ENCODE measurements around the gene ATP1A1.

ATP1A1 gene

DNA sequence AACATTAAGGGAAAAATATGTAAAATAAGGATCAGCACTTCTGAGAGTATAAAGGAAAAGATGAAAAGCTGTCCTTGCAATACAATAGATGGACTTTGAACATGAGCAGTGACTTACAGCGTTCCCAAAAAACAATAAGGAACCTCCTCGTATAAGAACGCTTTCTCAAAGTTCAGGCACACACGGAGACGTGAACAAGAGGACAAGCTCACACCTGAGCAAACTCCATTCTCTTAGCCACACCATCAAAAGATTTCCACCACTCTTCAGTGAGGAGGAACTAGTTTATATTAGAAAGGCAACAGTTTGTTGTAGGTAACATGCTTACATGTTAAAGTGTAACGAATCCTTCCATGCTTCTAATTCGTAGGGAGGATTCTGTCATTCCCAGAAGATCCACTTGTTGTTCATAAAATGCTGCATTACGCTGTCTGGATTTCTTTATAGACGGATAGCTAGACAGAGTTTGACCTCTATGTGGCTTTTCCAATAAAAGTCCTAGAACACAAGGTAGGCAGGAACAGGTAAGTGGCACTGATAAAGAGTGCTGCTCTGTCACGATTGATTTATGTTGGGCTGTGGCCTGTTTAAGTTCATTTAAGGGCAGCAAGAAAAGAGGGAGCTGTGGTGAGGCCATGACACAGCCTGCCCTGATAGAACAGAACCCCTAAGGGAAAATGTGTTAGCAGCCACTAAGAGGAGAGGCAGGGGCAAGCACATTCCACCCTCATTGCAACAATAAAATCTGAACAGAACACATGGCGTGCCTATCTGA is 37.0 kb upstream of the ATP1A1 start:
- Histone ChIP-seq H3K9me3 (ENCODE audit: control insufficient read depth, low read length) (no peaks in the 10 kb centered on the region), H3K14ac (ENCODE audit: low read length in 2 of 2) (no peak overlapping the region), H3K4me3 (ENCODE audit: insufficient read depth in 1 of 2, low read depth in 1 of 2, low read length in 2 of 2) (no peak overlapping the region), H3K23ac (ENCODE audit: low read length in 2 of 2) (no peak overlapping the region), H2BK120ac (ENCODE audit: low read depth, low read length) (no peak overlapping the region), H3K9ac (ENCODE audit: low read length) (no peak overlapping the region), H2BK5ac (ENCODE audit: low read depth, low read length, poor library complexity, severe bottlenecking) (no peak overlapping the region), H3K36me3 (ENCODE audit: control insufficient read depth in 1 of 2, insufficient read depth in 2 of 2, low read depth in 1 of 2, low read length in 2 of 2) (no peaks in the 10 kb centered on the region), H3K4me1 (ENCODE audit: control insufficient read depth, insufficient read depth, low read depth, low read length) (peaks cover 5% of the 10 kb centered on the region), H2AK5ac (ENCODE audit: low read length, severe bottlenecking) (no peak overlapping the region), H3K18ac (ENCODE audit: low read depth in 1 of 2, low read length in 2 of 2) (no peak overlapping the region), H2AFZ (ENCODE audit: low read depth, low read length) (no peak overlapping the region), H3K4ac (ENCODE audit: low read depth in 1 of 2, low read length in 2 of 2) (no peak overlapping the region), H3K79me1 (replicated peaks; ENCODE audit: low read length, poor library complexity, severe bottlenecking) (no peaks in the 10 kb centered on the region), H3K27ac (ENCODE audit: low read length, poor library complexity, severe bottlenecking) (no peak overlapping the region), H3K27me3 (ENCODE audit: control insufficient read depth in 1 of 2, insufficient read depth in 1 of 2, low read length in 2 of 2) (peaks cover 0 to 3% of the 10 kb centered on the region in 2 experiments), H4K8ac (ENCODE audit: low read length) (no peak overlapping the region), H2BK15ac (ENCODE audit: low read depth, poor library complexity, severe bottlenecking) (no peak overlapping the region), H3K4me2 (ENCODE audit: low read length, poor library complexity, severe bottlenecking) (no peak overlapping the region), H4K91ac (ENCODE audit: low read length) (no peak overlapping the region), H2BK12ac (ENCODE audit: low read length in 2 of 2) (no peak overlapping the region)
- no peak for DNase-seq
- WGBS = 97% methylated on average over 9 of the region's 11 CpGs

GRCh38 chr1:116337398-116337797 is 35.6 kb upstream of the ATP1A1 start:
- no peak overlapping the region for H2BK15ac ChIP-seq (ENCODE audit: low read depth, poor library complexity, severe bottlenecking)
- H3K9me3 ChIP-seq (ENCODE audit: control insufficient read depth, low read length) = no peaks in the 10 kb centered on the region
- no peak for DNase-seq
- H3K23ac ChIP-seq (ENCODE audit: low read length in 2 of 2) = no peak overlapping the region
- H3K14ac ChIP-seq (ENCODE audit: low read length in 2 of 2) = no peak overlapping the region
- peaks cover 0 to 3% of the 10 kb centered on the region in 2 experiments for H3K27me3 ChIP-seq (ENCODE audit: control insufficient read depth in 1 of 2, insufficient read depth in 1 of 2, low read length in 2 of 2)
- no peak overlapping the region for H2BK120ac ChIP-seq (ENCODE audit: low read depth, low read length)
- H3K4me2 ChIP-seq (ENCODE audit: low read length, poor library complexity, severe bottlenecking) = no peak overlapping the region
- no peak overlapping the region for H3K9ac ChIP-seq (ENCODE audit: low read length)
- no peak overlapping the region for H2AK5ac ChIP-seq (ENCODE audit: low read length, severe bottlenecking)
- no peak overlapping the region for H2BK12ac ChIP-seq (ENCODE audit: low read length in 2 of 2)
- H3K4ac ChIP-seq (ENCODE audit: low read depth in 1 of 2, low read length in 2 of 2) = no peak overlapping the region
- no peaks in the 10 kb centered on the region for H3K36me3 ChIP-seq (ENCODE audit: control insufficient read depth in 1 of 2, insufficient read depth in 2 of 2, low read depth in 1 of 2, low read length in 2 of 2)
- no peak overlapping the region for H3K4me3 ChIP-seq (ENCODE audit: insufficient read depth in 1 of 2, low read depth in 1 of 2, low read length in 2 of 2)
- H3K79me1 ChIP-seq (replicated peaks; ENCODE audit: low read length, poor library complexity, severe bottlenecking) = no peaks in the 10 kb centered on the region
- no peak overlapping the region for H4K8ac ChIP-seq (ENCODE audit: low read length)
- H3K18ac ChIP-seq (ENCODE audit: low read depth in 1 of 2, low read length in 2 of 2) = no peak overlapping the region
- no peak overlapping the region for H2AFZ ChIP-seq (ENCODE audit: low read depth, low read length)
- peaks cover 5% of the 10 kb centered on the region for H3K4me1 ChIP-seq (ENCODE audit: control insufficient read depth, insufficient read depth, low read depth, low read length)
- no peak overlapping the region for H3K27ac ChIP-seq (ENCODE audit: low read length, poor library complexity, severe bottlenecking)
- H2BK5ac ChIP-seq (ENCODE audit: low read depth, low read length, poor library complexity, severe bottlenecking) = no peak overlapping the region
- no peak overlapping the region for H4K91ac ChIP-seq (ENCODE audit: low read length)
- WGBS = 83% methylated on average over 7 of the region's 7 CpGs

DNA sequence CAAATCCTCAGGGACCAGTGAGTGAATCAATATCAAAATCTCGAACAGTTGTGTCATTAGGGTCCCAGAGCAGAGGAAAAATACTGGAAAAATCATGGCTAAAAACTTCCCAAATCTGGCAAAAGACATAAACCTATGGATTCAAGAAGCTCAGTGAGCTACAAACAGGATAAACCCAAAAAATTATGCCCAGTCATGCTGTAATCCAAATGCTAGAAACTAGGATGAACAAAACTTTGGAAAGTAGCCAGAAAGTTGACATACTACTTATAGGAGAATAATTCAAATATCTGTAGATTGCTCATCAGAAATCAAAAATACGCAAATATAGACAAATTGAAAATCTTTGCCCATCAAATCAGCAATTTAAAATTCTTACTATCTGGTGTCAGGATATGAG is 34.6 kb upstream of the ATP1A1 start:
- Histone ChIP-seq H2BK120ac (ENCODE audit: low read depth, low read length) (no peak overlapping the region), H3K18ac (ENCODE audit: low read depth in 1 of 2, low read length in 2 of 2) (no peak overlapping the region), H2BK5ac (ENCODE audit: low read depth, low read length, poor library complexity, severe bottlenecking) (no peak overlapping the region), H4K91ac (ENCODE audit: low read length) (no peak overlapping the region), H3K9me3 (ENCODE audit: control insufficient read depth, low read length) (no peaks in the 10 kb centered on the region), H2BK12ac (ENCODE audit: low read length in 2 of 2) (no peak overlapping the region), H3K36me3 (ENCODE audit: control insufficient read depth in 1 of 2, insufficient read depth in 2 of 2, low read depth in 1 of 2, low read length in 2 of 2) (no peaks in the 10 kb centered on the region), H3K4me2 (ENCODE audit: low read length, poor library complexity, severe bottlenecking) (no peak overlapping the region), H2AK5ac (ENCODE audit: low read length, severe bottlenecking) (no peak overlapping the region), H3K4me3 (ENCODE audit: insufficient read depth in 1 of 2, low read depth in 1 of 2, low read length in 2 of 2) (no peak overlapping the region), H3K23ac (ENCODE audit: low read length in 2 of 2) (no peak overlapping the region), H3K4ac (ENCODE audit: low read depth in 1 of 2, low read length in 2 of 2) (no peak overlapping the region), H3K14ac (ENCODE audit: low read length in 2 of 2) (no peak overlapping the region), H4K8ac (ENCODE audit: low read length) (no peak overlapping the region), H2AFZ (ENCODE audit: low read depth, low read length) (no peak overlapping the region), H3K9ac (ENCODE audit: low read length) (no peak overlapping the region), H3K79me1 (replicated peaks; ENCODE audit: low read length, poor library complexity, severe bottlenecking) (no peaks in the 10 kb centered on the region), H3K4me1 (ENCODE audit: control insufficient read depth, insufficient read depth, low read depth, low read length) (peaks cover 5% of the 10 kb centered on the region), H2BK15ac (ENCODE audit: low read depth, poor library complexity, severe bottlenecking) (no peak overlapping the region), H3K27ac (ENCODE audit: low read length, poor library complexity, severe bottlenecking) (no peak overlapping the region), H3K27me3 (ENCODE audit: control insufficient read depth in 1 of 2, insufficient read depth in 1 of 2, low read length in 2 of 2) (peaks cover 0 to 3% of the 10 kb centered on the region in 2 experiments)
- WGBS = 80% methylated on average over 1 of the region's 2 CpGs
- DNase-seq = no peak

GRCh38 chr1:116340506-116341231 is 32.4 kb upstream of the ATP1A1 start:
- WGBS = 94% methylated on average over 2 of the region's 2 CpGs
- H3K18ac ChIP-seq (ENCODE audit: low read depth in 1 of 2, low read length in 2 of 2) = no peak overlapping the region

More at GRCh38 chr1:116340506-116341231, 32.4 kb upstream of the ATP1A1 start:
- Histone ChIP-seq H2AK5ac (ENCODE audit: low read length, severe bottlenecking) (no peak overlapping the region), H4K91ac (ENCODE audit: low read length) (no peak overlapping the region), H3K27me3 (ENCODE audit: control insufficient read depth in 1 of 2, insufficient read depth in 1 of 2, low read length in 2 of 2) (peaks cover 0 to 20% of the 10 kb centered on the region in 2 experiments), H3K79me1 (replicated peaks; ENCODE audit: low read length, poor library complexity, severe bottlenecking) (no peaks in the 10 kb centered on the region), H3K4me2 (ENCODE audit: low read length, poor library complexity, severe bottlenecking) (no peak overlapping the region), H2BK12ac (ENCODE audit: low read length in 2 of 2) (no peak overlapping the region), H3K27ac (ENCODE audit: low read length, poor library complexity, severe bottlenecking) (no peak overlapping the region), H2BK5ac (ENCODE audit: low read depth, low read length, poor library complexity, severe bottlenecking) (no peak overlapping the region), H3K23ac (ENCODE audit: low read length in 2 of 2) (no peak overlapping the region), H3K36me3 (ENCODE audit: control insufficient read depth in 1 of 2, insufficient read depth in 2 of 2, low read depth in 1 of 2, low read length in 2 of 2) (no peaks in the 10 kb centered on the region), H3K9ac (ENCODE audit: low read length) (no peak overlapping the region), H4K8ac (ENCODE audit: low read length) (no peak overlapping the region), H3K4me1 (ENCODE audit: control insufficient read depth, insufficient read depth, low read depth, low read length) (no peaks in the 10 kb centered on the region), H2BK120ac (ENCODE audit: low read depth, low read length) (no peak overlapping the region), H3K4me3 (ENCODE audit: insufficient read depth in 1 of 2, low read depth in 1 of 2, low read length in 2 of 2) (no peak overlapping the region), H3K4ac (ENCODE audit: low read depth in 1 of 2, low read length in 2 of 2) (no peak overlapping the region), H3K14ac (ENCODE audit: low read length in 2 of 2) (no peak overlapping the region), H2AFZ (ENCODE audit: low read depth, low read length) (no peak overlapping the region), H3K9me3 (ENCODE audit: control insufficient read depth, low read length) (no peaks in the 10 kb centered on the region), H2BK15ac (ENCODE audit: low read depth, poor library complexity, severe bottlenecking) (no peak overlapping the region)
- DNase-seq = no peak

All from mesenchymal stem cell (in vitro differentiated cells and primary cell).